WI38 (cell line): ENCODE measurements around the gene QSOX1.
"Not testable (repeated sequence)": the region's sequence is repeated elsewhere in the genome, so short reads cannot be mapped to it uniquely, and the experiment has no call there.

Source experiments
- H3K4me3 ChIP-seq: 2 replicates; pipeline ENCODE4 v1.5.1; 2011; ENCODE audit warnings: low read depth, mild to moderate bottlenecking, control low read depth, low read length
- CTCF ChIP-seq: IDR thresholded peaks from 2 replicates; pipeline ENCODE4 v1.5.1; 2012; ENCODE audit warnings: low read depth, mild to moderate bottlenecking, control low read depth, low read length

Gene QSOX1

GRCh38 chr1:180195916-180196315 lies 41.2 kb downstream of the QSOX1 start:
- H3K4me3 ChIP-seq = no peak overlapping the region
- no peak for TF ChIP-seq CTCF

GRCh38 chr1:180196436-180197003 lies 41.9 kb downstream of the QSOX1 start:
- H3K4me3 ChIP-seq = no peak overlapping the region
- TF ChIP-seq CTCF = no peak

- no peak overlapping the region for H3K4me3 ChIP-seq
- no peak for TF ChIP-seq CTCF
Observed at GRCh38 chr1:180197231-180197630, 42.6 kb downstream of the QSOX1 start.

- no peak overlapping the region for H3K4me3 ChIP-seq
- TF ChIP-seq CTCF = no peak
Observed at GRCh38 chr1:180198196-180198595, 43.5 kb downstream of the QSOX1 start.

GRCh38 chr1:180198611-180199010 lies 43.9 kb downstream of the QSOX1 start:
- no peak for TF ChIP-seq CTCF

GRCh38 chr1:180199018-180199417 lies 44.3 kb downstream of the QSOX1 start:
- H3K4me3 ChIP-seq = no peak overlapping the region
- TF ChIP-seq CTCF = no peak

More at GRCh38 chr1:180198611-180199010, 43.9 kb downstream of the QSOX1 start:
- H3K4me3 ChIP-seq = no peak overlapping the region

GRCh38 chr1:180201451-180202200 lies 47.0 kb downstream of the QSOX1 start:
- no peak overlapping the region for H3K4me3 ChIP-seq
- no peak for TF ChIP-seq CTCF

- not testable (repeated sequence) for H3K4me3 ChIP-seq
Observed at GRCh38 chr1:180202588-180202987, 47.9 kb downstream of the QSOX1 start.
